Urothelium cell line (cell line): ENCODE data around the gene ANKRD65.
"Not testable (repeated sequence)": the region's sequence is repeated elsewhere in the genome, so short reads cannot be mapped to it uniquely, and the experiment has no call there.

Experiments
- DNase-seq: peaks from one replicate; pipeline ENCODE4 v3.0.0; 2011; ENCODE audit warnings: low spot score, mixed read lengths
- FAIRE-seq: peaks from 2 replicates; lab custom pipeline; 2011; peaks lifted over from hg19 to GRCh38; lab: Jason Lieb, UNC

ANKRD65 gene

GRCh38 chr1:1399187-1399871, 21.7 kb downstream of the ANKRD65 start, which contains the start of gene CCNL2:
Gene CCNL2, minus strand, starts transcription at chr1:1399335. Its CDS starts 29 bp downstream, at chr1:1399306.
- peak; percentile 98 for DNase-seq
- FAIRE-seq = peak; percentile 35

DNA sequence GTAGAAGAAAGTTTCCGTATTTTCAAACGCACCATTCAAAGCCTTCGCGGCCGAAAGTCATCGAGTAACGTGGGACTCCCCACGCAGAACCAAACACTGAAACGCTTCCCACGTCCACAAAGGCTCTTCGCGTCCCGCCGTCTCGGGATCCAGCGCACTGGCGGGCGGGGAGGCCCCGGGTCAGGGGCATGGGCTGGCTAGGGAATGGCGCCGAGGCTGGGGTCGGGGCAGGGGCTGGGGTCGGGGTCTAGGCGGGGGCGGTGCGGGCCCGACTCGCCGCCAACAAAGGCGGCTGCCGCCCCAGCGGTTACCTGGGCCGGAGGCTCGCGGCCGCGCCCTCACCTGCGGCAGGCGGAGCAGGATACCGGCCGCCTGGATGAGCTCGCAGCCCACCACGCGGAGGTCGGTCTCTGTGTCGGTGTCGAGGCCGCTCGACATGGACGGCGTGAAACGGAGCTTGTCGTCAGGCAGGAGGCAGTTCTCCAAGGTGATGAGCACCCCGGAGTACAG, 22.3 kb downstream of the ANKRD65 start:
- no peak for FAIRE-seq
- DNase-seq = no peak

DNA sequence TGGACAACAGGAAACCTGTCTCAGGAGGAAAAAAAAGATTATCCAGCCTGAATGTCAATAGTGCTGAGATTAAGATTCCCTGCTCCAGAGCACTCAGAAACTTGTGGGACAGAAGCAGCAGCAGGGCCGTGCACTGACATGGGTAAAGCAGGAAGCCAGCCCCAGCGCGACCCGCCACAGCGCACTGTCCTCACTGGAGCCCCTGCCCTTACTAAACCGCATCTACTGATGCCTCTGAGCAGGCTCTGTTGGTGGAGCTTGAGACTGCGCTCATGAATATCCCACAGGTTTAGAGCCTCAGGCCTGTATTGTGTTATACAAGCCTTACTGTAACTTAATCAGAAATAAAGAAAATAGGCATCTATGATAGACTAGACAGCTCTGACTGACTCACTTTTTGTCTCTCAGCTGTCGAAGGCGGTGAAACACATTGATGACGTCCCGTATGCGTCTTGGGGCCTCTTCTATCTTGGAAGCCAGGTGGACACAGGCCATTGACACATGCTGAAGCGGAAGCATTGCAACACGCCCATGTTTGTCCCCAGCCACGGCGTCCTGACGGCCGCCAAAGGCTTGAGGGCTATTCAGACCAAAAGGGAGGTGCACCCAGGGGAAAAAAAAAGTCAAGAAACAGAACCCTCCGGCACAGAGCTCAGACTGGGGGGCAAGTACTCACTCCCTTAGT, 23.1 kb downstream of the ANKRD65 start:
- no peak for DNase-seq
- FAIRE-seq = no peak

DNA sequence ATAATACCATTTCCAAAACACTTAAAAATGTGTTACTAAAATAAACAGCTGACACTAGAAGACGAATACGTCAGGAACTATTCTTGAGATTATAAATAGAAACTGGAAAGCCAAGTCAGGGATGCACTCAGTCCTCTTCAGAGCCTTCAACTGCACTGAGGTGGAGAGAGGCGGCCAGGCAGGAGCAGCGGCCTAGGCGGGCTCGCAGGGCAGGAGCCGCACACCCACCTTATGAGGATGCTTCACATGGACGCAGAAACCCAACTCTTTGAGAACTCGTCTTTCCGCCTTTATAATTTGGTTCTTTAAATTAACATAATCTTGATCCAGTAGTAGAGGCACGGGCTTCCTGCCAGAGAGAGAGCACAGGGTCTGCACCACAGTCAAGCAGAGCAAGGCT, 25.9 kb downstream of the ANKRD65 start:
- FAIRE-seq (no peak), DNase-seq (no peak)

GRCh38 chr1:1394116-1394515, 27.0 kb downstream of the ANKRD65 start:
- no peak for FAIRE-seq
- DNase-seq = no peak

GRCh38 chr1:1393428-1393827, 27.6 kb downstream of the ANKRD65 start:
- DNase-seq = no peak

GRCh38 chr1:1393014-1393413, 28.1 kb downstream of the ANKRD65 start:
- no peak for DNase-seq
- no peak for FAIRE-seq

More at GRCh38 chr1:1393428-1393827, 27.6 kb downstream of the ANKRD65 start:
- FAIRE-seq = no peak

DNA sequence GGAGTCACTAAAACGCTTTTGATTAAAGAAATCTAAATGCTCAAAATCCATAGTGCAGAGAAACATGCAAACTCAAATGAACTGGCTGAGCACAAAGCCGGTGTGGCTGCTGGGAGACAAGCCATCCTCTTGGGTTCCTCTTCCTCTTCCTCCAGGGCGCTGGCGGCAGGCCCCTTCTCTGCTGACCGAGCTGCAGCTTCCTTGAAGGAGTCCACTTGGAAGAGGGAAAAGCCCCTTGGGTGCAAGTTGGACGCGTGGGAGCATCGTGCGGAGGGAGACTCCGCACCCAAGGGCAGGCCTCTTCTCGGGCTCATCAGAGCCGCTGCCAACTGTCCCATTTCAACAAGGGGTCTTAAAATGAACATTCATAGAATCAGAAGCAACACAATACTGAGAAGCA, 29.9 kb downstream of the ANKRD65 start:
- FAIRE-seq = no peak
- DNase-seq = no peak

DNA sequence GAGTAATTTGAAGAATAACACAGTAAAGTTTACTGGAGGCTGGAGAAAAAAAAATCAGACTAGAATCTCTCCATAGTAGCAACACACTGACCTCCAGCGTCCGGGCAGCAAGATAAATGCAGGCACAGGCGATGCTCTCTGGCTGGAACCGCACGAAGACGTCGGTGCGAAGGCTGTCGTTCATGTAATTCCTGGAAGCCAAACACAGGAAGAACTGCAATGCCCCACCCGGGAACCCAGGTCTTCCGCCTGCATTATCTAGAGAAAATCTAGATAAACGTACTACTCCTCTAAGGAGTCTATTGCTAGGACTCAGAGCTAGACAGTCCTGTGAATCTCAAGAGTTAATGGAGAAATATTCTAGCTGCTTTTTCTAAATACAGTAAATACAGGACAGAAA, 30.4 kb downstream of the ANKRD65 start:
- no peak for FAIRE-seq
- no peak for DNase-seq

- DNase-seq (no peak), FAIRE-seq (no peak)
Measured at GRCh38 chr1:1388078-1388472, 33.0 kb downstream of the ANKRD65 start.

DNA sequence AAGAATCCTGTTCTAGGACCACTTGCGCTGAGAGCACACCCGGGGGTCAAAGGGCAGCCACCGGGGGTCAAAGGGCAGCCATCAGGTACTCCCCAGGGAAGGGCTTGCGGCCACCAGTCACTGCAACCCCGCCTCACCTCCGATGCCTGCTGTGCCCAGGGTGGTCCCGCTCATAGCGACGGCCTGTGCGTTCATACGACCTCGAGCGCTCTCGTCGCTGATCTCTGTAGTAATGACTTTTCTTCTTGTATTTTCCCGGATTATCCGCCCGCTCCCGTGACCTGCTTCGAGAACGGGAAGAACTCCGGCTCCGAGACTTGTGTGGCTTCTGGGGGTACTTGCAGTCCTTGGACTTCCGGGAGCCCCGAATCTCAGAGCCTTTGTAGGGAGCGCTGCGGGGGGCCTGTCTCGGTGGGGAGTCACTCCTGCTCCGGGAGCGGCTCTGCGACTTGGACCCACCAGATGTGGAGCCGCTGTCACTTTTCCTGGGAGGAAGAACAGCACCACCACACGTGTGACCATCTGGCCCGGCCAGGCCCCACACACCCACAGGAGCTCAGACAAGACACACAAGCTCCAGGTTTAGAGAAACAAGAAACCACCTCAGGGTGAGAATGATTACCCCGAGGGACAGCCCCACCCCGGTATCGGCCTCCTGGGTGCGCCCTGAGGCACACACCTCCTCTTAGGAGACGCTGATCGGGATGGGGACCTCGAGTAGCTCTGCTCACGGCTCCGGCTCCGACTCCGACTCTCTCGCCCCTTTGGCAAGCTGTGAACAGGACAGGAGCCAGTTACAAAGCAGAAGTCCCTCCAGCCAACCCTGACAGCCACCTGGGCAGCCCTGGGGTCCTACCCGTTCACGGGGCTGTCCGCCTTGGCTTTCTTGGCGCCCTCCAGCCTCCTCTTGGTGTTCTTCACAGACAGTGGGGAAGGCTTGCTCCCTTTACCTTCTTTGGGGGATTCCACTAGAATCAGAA, 33.7 kb downstream of the ANKRD65 start:
- FAIRE-seq = no peak
- DNase-seq = no peak

- no peak for DNase-seq
Measured at GRCh38 chr1:1385931-1386330, 35.1 kb downstream of the ANKRD65 start.

DNA sequence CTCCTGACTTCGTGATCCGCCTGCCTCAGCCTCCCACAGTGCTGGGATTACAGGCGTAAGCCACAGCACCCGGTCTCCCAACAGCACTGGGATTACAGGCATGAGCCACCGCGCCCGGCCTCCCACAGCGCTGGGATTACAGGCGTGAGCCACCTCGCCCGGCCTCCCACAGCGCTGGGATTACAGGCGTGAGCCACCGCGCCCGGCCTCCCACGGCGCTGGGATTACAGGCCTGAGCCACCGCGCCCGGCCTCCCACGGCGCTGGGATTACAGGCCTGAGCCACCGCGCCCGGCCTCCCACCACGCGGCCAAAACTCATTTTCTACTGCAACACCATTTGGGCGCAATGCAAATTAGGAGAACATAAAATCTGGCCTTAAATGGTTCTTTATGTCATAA, 35.7 kb downstream of the ANKRD65 start:
- DNase-seq, FAIRE-seq: not testable (repeated sequence)

More at GRCh38 chr1:1385931-1386330, 35.1 kb downstream of the ANKRD65 start:
- no peak for FAIRE-seq

GRCh38 chr1:1381294-1381693, 39.8 kb downstream of the ANKRD65 start:
- FAIRE-seq = no peak
- no peak for DNase-seq

DNA sequence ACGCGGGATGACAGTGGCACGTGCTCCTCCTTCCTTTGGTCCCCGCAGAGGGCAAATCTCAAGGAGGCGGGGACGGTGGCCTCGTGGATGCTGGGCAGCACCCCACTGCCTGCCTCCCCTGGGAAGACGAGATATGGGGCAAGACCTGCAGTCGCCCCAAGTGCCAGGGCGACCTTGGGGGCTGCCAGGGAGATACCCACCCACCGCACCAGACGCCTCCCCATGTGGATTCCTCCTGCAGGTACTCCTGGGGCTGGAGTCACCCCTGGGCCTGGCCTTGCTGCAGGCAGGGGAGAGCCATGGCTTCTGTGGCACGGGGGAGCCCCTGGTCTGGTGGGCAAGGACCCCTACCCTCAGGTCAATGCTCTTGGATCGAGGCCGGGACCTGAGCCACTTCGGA, 40.2 kb downstream of the ANKRD65 start:
- DNase-seq = no peak
- FAIRE-seq = no peak

DNA sequence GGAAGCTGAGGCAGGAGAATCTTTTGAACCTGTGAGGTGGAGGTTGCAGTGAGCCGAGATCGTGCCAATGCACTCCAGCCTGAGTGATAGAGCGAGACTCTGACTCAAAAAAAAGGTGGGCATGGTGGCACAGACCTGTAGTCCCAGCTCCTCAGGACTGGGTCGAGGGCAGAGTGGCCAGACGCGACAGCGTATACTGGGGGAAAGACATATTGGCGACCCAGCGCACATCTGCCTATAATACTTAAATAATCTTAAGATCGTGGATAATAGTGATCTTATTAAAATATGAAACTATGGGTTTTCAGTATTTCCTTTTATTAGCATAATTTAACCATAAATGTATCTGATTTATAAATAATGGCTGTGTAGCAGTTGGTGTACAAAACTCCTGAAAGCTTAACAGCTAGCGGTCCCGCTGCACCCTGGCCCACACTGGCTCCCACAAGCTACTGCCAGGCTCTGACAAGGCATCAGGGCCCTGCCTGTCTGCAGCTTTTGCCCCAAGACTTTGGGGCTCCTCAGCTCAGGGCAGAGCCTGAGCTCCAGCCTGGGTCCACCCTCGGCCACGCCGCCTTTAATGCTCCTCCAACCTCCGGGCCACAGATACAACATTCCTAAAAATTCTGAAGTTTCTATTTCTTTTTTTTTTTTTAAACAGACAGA, 43.4 kb downstream of the ANKRD65 start:
- DNase-seq (no peak), FAIRE-seq (no peak)

- DNase-seq (no peak), FAIRE-seq (no peak)
Measured at GRCh38 chr1:1376551-1377226, 44.4 kb downstream of the ANKRD65 start.

GRCh38 chr1:1374929-1375662, 46.0 kb downstream of the ANKRD65 start, which contains the start of gene AURKAIP1:
Gene AURKAIP1, minus strand, starts transcription at chr1:1375207. Its CDS starts 451 bp downstream, at chr1:1374756.
- DNase-seq = peak; percentile 97
- FAIRE-seq = peak; percentile 79

DNA sequence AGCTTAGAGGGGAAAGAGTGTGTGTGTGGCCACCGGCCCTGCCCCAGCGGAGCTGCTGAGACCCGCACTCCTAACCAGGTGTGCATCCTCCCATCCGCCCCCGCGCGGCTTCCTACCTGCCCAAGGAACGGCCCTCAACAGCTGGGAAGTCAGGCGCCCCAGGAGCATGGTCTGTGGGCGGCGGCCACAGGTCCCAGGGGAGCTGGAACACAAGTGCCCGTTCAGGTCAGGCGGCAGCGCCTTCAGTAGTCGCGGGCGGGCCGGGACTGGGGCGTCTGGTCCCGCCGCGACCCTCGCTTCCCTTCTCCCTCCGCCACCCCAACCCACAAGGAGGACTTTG, 46.5 kb downstream of the ANKRD65 start:
- DNase-seq (no peak), FAIRE-seq (no peak)
